HEK293 (cell line): ENCODE results near the gene TIAM1.

Experiments used
- CTCF ChIA-PET: fragments of 350-600 bp; formaldehyde crosslinking; extraction: SDS; loops from one replicate; lab custom pipeline; 2021; ENCODE audit warnings: antibody characterized with exemption; lab: Yijun Ruan, JAX
- POLR2A ChIA-PET: fragments of 300-600 bp; formaldehyde crosslinking; extraction: SDS; loops from one replicate; lab custom pipeline; 2020; ENCODE audit warnings: antibody characterized with exemption, inconsistent platforms; lab: Yijun Ruan, JAX
- H3K27ac ChIP-seq: fragments of 200-500 bp; sonication (Bioruptor generic); 2 replicates; pipeline ENCODE4 v1.5.1; 2014; ENCODE audit warnings: low read depth, low read length, control low read depth, inconsistent platforms; ENCODE audit errors: extremely low read depth
- H3K36me3 ChIP-seq, 2 experiments: fragments of 200-500 bp in 1 of 2; sonication (Bioruptor generic) in 1 of 2; 1 replicate in 1 of 2; 2 replicates in 1 of 2; pipeline ENCODE4 v1.5.1; 2014 to 2017; ENCODE audit warnings: inconsistent platforms in 2 of 2, low read length in 2 of 2; ENCODE audit not compliant: control insufficient read depth in 2 of 2, insufficient read depth in 1 of 2
- H3K4me1 ChIP-seq: fragments of 200-500 bp; sonication (Bioruptor generic); 2 replicates; pipeline ENCODE4 v1.5.1; 2014; ENCODE audit warnings: mild to moderate bottlenecking, low read length, inconsistent platforms; ENCODE audit not compliant: control insufficient read depth, insufficient read depth
- H3K4me3 ChIP-seq: 2 replicates; pipeline ENCODE4 v1.5.1; 2011; ENCODE audit warnings: low read depth, mild to moderate bottlenecking, control low read depth, low read length, moderate library complexity
- H3K9me3 ChIP-seq: fragments of 200-500 bp; sonication (Bioruptor generic); 2 replicates; pipeline ENCODE4 v1.5.1; 2014; ENCODE audit warnings: low read depth, low read length, inconsistent platforms; ENCODE audit not compliant: control insufficient read depth, insufficient read depth
- GLI4 ChIP-seq: fragments of 450-650 bp; formaldehyde crosslinking; IDR thresholded peaks from 2 replicates; pipeline ENCODE4 v1.5.1; 2016; ENCODE audit warnings: missing biosample characterization, missing genetic modification characterization
- MZF1 ChIP-seq: fragments of 450-650 bp; formaldehyde crosslinking; IDR thresholded peaks from 2 replicates; pipeline ENCODE4 v1.5.1; 2017; ENCODE audit warnings: missing biosample characterization, missing genetic modification characterization, borderline replicate concordance
- SCRT1 ChIP-seq: fragments of 450-650 bp; formaldehyde crosslinking; IDR thresholded peaks from 2 replicates; pipeline ENCODE4 v1.5.1; 2016; ENCODE audit warnings: missing biosample characterization, missing genetic modification characterization, borderline replicate concordance
- ZBTB8A ChIP-seq: fragments of 450-650 bp; formaldehyde crosslinking; IDR thresholded peaks from 2 replicates; pipeline ENCODE4 v1.5.1; 2016; ENCODE audit warnings: missing biosample characterization, missing genetic modification characterization
- ZNF121 ChIP-seq: fragments of 450-650 bp; formaldehyde crosslinking; IDR thresholded peaks from 2 replicates; pipeline ENCODE4 v1.5.1; 2016; ENCODE audit warnings: missing biosample characterization, missing genetic modification characterization
- ZNF155 ChIP-seq: fragments of 450-650 bp; formaldehyde crosslinking; IDR thresholded peaks from 2 replicates; pipeline ENCODE4 v1.5.1; 2016; ENCODE audit warnings: missing biosample characterization, missing genetic modification characterization
- ZNF202 ChIP-seq: fragments of 450-650 bp; formaldehyde crosslinking; IDR thresholded peaks from 2 replicates; pipeline ENCODE4 v1.5.1; 2016; ENCODE audit warnings: missing biosample characterization, missing genetic modification characterization, borderline replicate concordance
- ZNF391 ChIP-seq: fragments of 450-650 bp; formaldehyde crosslinking; IDR thresholded peaks from 2 replicates; pipeline ENCODE4 v1.5.1; 2016; ENCODE audit warnings: low read depth, missing biosample characterization, missing genetic modification characterization, borderline replicate concordance
- ZNF404 ChIP-seq: fragments of 450-650 bp; formaldehyde crosslinking; IDR thresholded peaks from 2 replicates; pipeline ENCODE4 v1.5.1; 2017; ENCODE audit warnings: missing biosample characterization, missing genetic modification characterization
- ZNF416 ChIP-seq: fragments of 450-650 bp; formaldehyde crosslinking; IDR thresholded peaks from 2 replicates; pipeline ENCODE4 v1.5.1; 2016; ENCODE audit warnings: missing biosample characterization, missing genetic modification characterization
- ZNF521 ChIP-seq: fragments of 450-650 bp; formaldehyde crosslinking; IDR thresholded peaks from 2 replicates; pipeline ENCODE4 v1.5.1; 2017; ENCODE audit warnings: missing biosample characterization, mild to moderate bottlenecking, missing genetic modification characterization
- ZNF560 ChIP-seq: fragments of 450-650 bp; formaldehyde crosslinking; IDR thresholded peaks from 2 replicates; pipeline ENCODE4 v1.5.1; 2017; ENCODE audit warnings: missing biosample characterization, missing genetic modification characterization, borderline replicate concordance
- ZNF610 ChIP-seq: fragments of 450-650 bp; formaldehyde crosslinking; IDR thresholded peaks from 2 replicates; pipeline ENCODE4 v1.5.1; 2016; ENCODE audit warnings: missing biosample characterization, missing genetic modification characterization, borderline replicate concordance
- ZNF623 ChIP-seq: fragments of 450-650 bp; formaldehyde crosslinking; IDR thresholded peaks from 2 replicates; pipeline ENCODE4 v1.5.1; 2016; ENCODE audit warnings: missing biosample characterization, missing genetic modification characterization
- ZNF707 ChIP-seq: fragments of 450-650 bp; formaldehyde crosslinking; IDR thresholded peaks from 2 replicates; pipeline ENCODE4 v1.5.1; 2016; ENCODE audit warnings: missing biosample characterization, missing genetic modification characterization
- ZNF747 ChIP-seq: fragments of 450-650 bp; formaldehyde crosslinking; IDR thresholded peaks from 2 replicates; pipeline ENCODE4 v1.5.1; 2016; ENCODE audit warnings: missing biosample characterization, missing genetic modification characterization
- ZNF830 ChIP-seq: fragments of 450-650 bp; IDR thresholded peaks from 2 replicates; pipeline ENCODE4 v1.5.0; 2018; ENCODE audit warnings: missing biosample characterization, missing genetic modification characterization, low read depth, mild to moderate bottlenecking, moderate library complexity
- TF ChIP-seq, protein P1 (sequence below): fragments of 450-650 bp; formaldehyde crosslinking; IDR thresholded peaks from 2 replicates; pipeline ENCODE4 v1.5.1; 2016; ENCODE audit warnings: missing biosample characterization, missing genetic modification characterization
- TF ChIP-seq, protein P2 (sequence below): fragments of 450-650 bp; formaldehyde crosslinking; IDR thresholded peaks from 2 replicates; pipeline ENCODE4 v1.5.1; 2016; ENCODE audit warnings: missing biosample characterization, missing genetic modification characterization
- TF ChIP-seq, protein P3 (sequence below): fragments of 450-650 bp; formaldehyde crosslinking; IDR thresholded peaks from 2 replicates; pipeline ENCODE4 v1.5.1; 2016; ENCODE audit warnings: missing biosample characterization, missing genetic modification characterization
- TF ChIP-seq, protein P4 (sequence below): fragments of 450-650 bp; formaldehyde crosslinking; IDR thresholded peaks from 2 replicates; pipeline ENCODE4 v1.5.1; 2016; ENCODE audit warnings: missing biosample characterization, missing genetic modification characterization
- TF ChIP-seq, protein P5 (sequence below): fragments of 450-650 bp; formaldehyde crosslinking; IDR thresholded peaks from 2 replicates; pipeline ENCODE4 v1.5.1; 2016; ENCODE audit warnings: missing biosample characterization, missing genetic modification characterization, borderline replicate concordance
- TF ChIP-seq, protein P6 (sequence below): fragments of 450-650 bp; formaldehyde crosslinking; IDR thresholded peaks from 2 replicates; pipeline ENCODE4 v1.5.1; 2016; ENCODE audit warnings: missing biosample characterization, missing genetic modification characterization

The TIAM1 gene

DNA sequence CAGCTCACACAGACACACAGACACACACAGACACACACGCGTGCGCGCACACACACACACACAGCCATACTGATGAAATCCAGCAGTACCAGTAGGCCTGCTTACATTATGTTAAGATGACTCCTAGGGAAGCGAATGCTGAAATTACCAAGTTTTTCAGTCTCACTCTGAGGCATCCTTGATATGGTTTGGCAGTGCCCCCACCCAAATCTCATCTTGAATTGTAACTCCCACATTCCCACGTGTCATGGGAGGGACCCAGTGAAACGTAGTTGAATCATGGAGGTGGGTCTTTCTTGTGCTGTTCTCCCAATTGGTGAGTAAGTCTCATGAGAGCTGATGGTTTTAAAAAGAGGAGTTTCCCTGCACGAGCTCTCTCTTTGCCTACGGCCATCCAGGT, 64.1 kb downstream of the TIAM1 start:
- ChIA-PET CTCF (interaction anchor here (1.5 kb wide), 1 partner anchor 18 kb away, joined by 3 read pairs; no protein-coding TSS in a partner anchor), POLR2A (no interaction called here)
- H3K9me3 ChIP-seq: no peaks in the 10 kb centered on the region
- H3K27ac ChIP-seq: no peak overlapping the region
- H3K4me1 ChIP-seq: peaks cover 25% of the 10 kb centered on the region
- no peaks in the 10 kb centered on the region for H3K36me3 ChIP-seq
- no peak overlapping the region for H3K4me3 ChIP-seq
- TF ChIP-seq ZNF707 (tag by site-specific recombination) (no peak), ZNF610 (no peak), SCRT1 (no peak), MZF1 (no peak), ZNF391 (tag by site-specific recombination) (no peak), ZBTB8A (tag by site-specific recombination) (no peak), ZNF416 (tag by site-specific recombination) (no peak), ZNF830 (no peak), ZNF560 (tag by site-specific recombination) (no peak), ZNF747 (tag by site-specific recombination) (no peak), ZNF404 (tag by site-specific recombination) (no peak), ZNF623 (tag by site-specific recombination) (no peak), ZNF202 (tag by site-specific recombination) (no peak), ZNF155 (tag by site-specific recombination) (no peak), GLI4 (tag by site-specific recombination) (no peak), ZNF121 (tag by site-specific recombination) (no peak), ZNF521 (tag by site-specific recombination) (no peak)
- TF ChIP-seq, protein P1, sequence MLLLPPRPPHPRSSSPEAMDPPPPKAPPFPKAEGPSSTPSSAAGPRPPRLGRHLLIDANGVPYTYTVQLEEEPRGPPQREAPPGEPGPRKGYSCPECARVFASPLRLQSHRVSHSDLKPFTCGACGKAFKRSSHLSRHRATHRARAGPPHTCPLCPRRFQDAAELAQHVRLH: no peak
- TF ChIP-seq, protein P2, sequence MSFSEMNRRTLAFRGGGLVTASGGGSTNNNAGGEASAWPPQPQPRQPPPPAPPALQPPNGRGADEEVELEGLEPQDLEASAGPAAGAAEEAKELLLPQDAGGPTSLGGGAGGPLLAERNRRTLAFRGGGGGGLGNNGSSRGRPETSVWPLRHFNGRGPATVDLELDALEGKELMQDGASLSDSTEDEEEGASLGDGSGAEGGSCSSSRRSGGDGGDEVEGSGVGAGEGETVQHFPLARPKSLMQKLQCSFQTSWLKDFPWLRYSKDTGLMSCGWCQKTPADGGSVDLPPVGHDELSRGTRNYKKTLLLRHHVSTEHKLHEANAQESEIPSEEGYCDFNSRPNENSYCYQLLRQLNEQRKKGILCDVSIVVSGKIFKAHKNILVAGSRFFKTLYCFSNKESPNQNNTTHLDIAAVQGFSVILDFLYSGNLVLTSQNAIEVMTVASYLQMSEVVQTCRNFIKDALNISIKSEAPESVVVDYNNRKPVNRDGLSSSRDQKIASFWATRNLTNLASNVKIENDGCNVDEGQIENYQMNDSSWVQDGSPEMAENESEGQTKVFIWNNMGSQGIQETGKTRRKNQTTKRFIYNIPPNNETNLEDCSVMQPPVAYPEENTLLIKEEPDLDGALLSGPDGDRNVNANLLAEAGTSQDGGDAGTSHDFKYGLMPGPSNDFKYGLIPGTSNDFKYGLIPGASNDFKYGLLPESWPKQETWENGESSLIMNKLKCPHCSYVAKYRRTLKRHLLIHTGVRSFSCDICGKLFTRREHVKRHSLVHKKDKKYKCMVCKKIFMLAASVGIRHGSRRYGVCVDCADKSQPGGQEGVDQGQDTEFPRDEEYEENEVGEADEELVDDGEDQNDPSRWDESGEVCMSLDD (tag by site-specific recombination): no peak
- TF ChIP-seq, protein P3, sequence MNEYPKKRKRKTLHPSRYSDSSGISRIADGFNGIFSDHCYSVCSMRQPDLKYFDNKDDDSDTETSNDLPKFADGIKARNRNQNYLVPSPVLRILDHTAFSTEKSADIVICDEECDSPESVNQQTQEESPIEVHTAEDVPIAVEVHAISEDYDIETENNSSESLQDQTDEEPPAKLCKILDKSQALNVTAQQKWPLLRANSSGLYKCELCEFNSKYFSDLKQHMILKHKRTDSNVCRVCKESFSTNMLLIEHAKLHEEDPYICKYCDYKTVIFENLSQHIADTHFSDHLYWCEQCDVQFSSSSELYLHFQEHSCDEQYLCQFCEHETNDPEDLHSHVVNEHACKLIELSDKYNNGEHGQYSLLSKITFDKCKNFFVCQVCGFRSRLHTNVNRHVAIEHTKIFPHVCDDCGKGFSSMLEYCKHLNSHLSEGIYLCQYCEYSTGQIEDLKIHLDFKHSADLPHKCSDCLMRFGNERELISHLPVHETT (tag by site-specific recombination): no peak

DNA sequence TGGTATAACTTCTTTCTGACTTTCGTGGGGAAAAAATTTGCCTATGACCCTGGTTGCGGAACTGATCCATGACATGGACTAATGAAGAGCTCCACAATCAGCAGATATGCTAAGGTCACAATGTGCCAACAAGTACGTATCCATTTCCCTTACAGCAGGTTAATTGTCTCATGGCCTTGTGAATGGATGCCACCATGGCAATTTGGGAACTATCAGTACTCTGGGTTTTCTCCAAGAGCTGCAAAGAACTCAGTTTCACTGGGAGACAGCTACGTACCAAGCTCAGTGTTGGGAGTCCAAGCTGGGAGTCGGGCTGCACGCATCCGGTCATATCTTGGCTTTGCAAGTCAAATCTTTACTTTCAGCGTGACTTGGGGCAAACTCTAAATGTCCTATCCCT, 64.8 kb downstream of the TIAM1 start:
- no peak overlapping the region for H3K4me3 ChIP-seq
- CTCF ChIA-PET: interaction anchor here (1.0 to 1.5 kb wide), 2 partner anchors 9 to 18 kb away, joined by 3 read pairs; no protein-coding TSS in a partner anchor
- no peaks in the 10 kb centered on the region for H3K9me3 ChIP-seq
- no peak overlapping the region for H3K27ac ChIP-seq
- H3K36me3 ChIP-seq: no peaks in the 10 kb centered on the region
- POLR2A ChIA-PET: no interaction called here
- H3K4me1 ChIP-seq: peaks cover 21% of the 10 kb centered on the region
- TF ChIP-seq, protein P4, sequence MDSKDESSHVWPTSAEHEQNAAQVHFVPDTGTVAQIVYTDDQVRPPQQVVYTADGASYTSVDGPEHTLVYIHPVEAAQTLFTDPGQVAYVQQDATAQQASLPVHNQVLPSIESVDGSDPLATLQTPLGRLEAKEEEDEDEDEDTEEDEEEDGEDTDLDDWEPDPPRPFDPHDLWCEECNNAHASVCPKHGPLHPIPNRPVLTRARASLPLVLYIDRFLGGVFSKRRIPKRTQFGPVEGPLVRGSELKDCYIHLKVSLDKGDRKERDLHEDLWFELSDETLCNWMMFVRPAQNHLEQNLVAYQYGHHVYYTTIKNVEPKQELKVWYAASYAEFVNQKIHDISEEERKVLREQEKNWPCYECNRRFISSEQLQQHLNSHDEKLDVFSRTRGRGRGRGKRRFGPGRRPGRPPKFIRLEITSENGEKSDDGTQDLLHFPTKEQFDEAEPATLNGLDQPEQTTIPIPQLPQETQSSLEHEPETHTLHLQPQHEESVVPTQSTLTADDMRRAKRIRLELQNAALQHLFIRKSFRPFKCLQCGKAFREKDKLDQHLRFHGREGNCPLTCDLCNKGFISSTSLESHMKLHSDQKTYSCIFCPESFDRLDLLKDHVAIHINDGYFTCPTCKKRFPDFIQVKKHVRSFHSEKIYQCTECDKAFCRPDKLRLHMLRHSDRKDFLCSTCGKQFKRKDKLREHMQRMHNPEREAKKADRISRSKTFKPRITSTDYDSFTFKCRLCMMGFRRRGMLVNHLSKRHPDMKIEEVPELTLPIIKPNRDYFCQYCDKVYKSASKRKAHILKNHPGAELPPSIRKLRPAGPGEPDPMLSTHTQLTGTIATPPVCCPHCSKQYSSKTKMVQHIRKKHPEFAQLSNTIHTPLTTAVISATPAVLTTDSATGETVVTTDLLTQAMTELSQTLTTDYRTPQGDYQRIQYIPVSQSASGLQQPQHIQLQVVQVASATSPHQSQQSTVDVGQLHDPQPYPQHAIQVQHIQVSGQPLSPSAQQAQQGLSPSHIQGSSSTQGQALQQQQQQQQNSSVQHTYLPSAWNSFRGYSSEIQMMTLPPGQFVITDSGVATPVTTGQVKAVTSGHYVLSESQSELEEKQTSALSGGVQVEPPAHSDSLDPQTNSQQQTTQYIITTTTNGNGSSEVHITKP (tag by site-specific recombination): no peak
- TF ChIP-seq, protein P5, sequence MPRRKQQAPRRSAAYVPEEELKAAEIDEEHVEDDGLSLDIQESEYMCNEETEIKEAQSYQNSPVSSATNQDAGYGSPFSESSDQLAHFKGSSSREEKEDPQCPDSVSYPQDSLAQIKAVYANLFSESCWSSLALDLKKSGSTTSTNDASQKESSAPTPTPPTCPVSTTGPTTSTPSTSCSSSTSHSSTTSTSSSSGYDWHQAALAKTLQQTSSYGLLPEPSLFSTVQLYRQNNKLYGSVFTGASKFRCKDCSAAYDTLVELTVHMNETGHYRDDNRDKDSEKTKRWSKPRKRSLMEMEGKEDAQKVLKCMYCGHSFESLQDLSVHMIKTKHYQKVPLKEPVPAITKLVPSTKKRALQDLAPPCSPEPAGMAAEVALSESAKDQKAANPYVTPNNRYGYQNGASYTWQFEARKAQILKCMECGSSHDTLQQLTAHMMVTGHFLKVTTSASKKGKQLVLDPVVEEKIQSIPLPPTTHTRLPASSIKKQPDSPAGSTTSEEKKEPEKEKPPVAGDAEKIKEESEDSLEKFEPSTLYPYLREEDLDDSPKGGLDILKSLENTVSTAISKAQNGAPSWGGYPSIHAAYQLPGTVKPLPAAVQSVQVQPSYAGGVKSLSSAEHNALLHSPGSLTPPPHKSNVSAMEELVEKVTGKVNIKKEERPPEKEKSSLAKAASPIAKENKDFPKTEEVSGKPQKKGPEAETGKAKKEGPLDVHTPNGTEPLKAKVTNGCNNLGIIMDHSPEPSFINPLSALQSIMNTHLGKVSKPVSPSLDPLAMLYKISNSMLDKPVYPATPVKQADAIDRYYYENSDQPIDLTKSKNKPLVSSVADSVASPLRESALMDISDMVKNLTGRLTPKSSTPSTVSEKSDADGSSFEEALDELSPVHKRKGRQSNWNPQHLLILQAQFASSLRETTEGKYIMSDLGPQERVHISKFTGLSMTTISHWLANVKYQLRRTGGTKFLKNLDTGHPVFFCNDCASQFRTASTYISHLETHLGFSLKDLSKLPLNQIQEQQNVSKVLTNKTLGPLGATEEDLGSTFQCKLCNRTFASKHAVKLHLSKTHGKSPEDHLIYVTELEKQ: no peak
- TF ChIP-seq, protein P6, sequence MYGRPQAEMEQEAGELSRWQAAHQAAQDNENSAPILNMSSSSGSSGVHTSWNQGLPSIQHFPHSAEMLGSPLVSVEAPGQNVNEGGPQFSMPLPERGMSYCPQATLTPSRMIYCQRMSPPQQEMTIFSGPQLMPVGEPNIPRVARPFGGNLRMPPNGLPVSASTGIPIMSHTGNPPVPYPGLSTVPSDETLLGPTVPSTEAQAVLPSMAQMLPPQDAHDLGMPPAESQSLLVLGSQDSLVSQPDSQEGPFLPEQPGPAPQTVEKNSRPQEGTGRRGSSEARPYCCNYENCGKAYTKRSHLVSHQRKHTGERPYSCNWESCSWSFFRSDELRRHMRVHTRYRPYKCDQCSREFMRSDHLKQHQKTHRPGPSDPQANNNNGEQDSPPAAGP (tag by site-specific recombination): no peak
- TF ChIP-seq ZNF416 (tag by site-specific recombination): no peak
